ENCODE results near the gene STK11. TPM values are rescaled to one million over a fixed set of nuclear protein-coding genes. Genes with fewer than 3 reads are reported as not detected.

Gene STK11
- total and polyA plus RNA-seq, 5 donors from 2014 or later = 11.9 to 71.4 (median 22.0) TPM

- peak overlapping the region in 1 of 3 donors; percentile 7 for H3K27ac Mint-ChIP-seq
- Histone ChIP-seq H3K4me1 (ENCODE audit: control insufficient read depth, insufficient read depth, low read length, poor library complexity, severe bottlenecking) (peaks cover 14% of the 10 kb centered on the region), H3K36me3 (ENCODE audit: control insufficient read depth, insufficient read depth, low read length) (peaks cover 11% of the 10 kb centered on the region), H3K27ac (ENCODE audit: insufficient read depth, low read length, poor library complexity, severe bottlenecking) (no peak overlapping the region), H3K27me3 (ENCODE audit: control insufficient read depth, insufficient read depth, low read length) (no peaks in the 10 kb centered on the region), H3K4me3 (ENCODE audit: low read depth, low read length) (no peak overlapping the region), H3K9me3 (ENCODE audit: control insufficient read depth in 2 of 2, low read length in 2 of 2) (no peaks in the 10 kb centered on the region)
- DNase-seq = no peak
- peaks cover 8% of the 10 kb centered on the region for H3K36me3 Mint-ChIP-seq
- H3K4me3 Mint-ChIP-seq = peak overlapping the region in 1 of 4 donors; percentile 29
- no peak for ATAC-seq (ENCODE audit: low read depth in 2 of 2)
- peaks cover 4% of the 10 kb centered on the region for H3K27me3 Mint-ChIP-seq
- H3K4me1 Mint-ChIP-seq = peaks cover 6 to 27% (median 13%) of the 10 kb centered on the region in 4 donors
- no peaks in the 10 kb centered on the region for H3K9me3 Mint-ChIP-seq
Observed at GRCh38 chr19:1217366-1217765, 11.8 kb downstream of the STK11 start.

GRCh38 chr19:1218751-1219567 lies 13.4 kb downstream of the STK11 start:
- Mint-ChIP-seq H3K27ac (no peak overlapping the region), H3K4me3 (no peak overlapping the region), H3K27me3 (peaks cover 1% of the 10 kb centered on the region), H3K36me3 (peaks cover under 1% of the 10 kb centered on the region), H3K9me3 (no peaks in the 10 kb centered on the region), H3K4me1 (peaks cover 1 to 18% (median 7%) of the 10 kb centered on the region in 4 donors)
- H3K4me3 ChIP-seq (ENCODE audit: low read depth, low read length) = no peak overlapping the region
- ATAC-seq (ENCODE audit: low read depth in 2 of 2) (no peak), DNase-seq (no peak)
- peaks cover 6% of the 10 kb centered on the region for H3K4me1 ChIP-seq (ENCODE audit: control insufficient read depth, insufficient read depth, low read length, poor library complexity, severe bottlenecking)
- no peaks in the 10 kb centered on the region for H3K27me3 ChIP-seq (ENCODE audit: control insufficient read depth, insufficient read depth, low read length)
- H3K36me3 ChIP-seq (ENCODE audit: control insufficient read depth, insufficient read depth, low read length) = peaks cover 11% of the 10 kb centered on the region
- H3K27ac ChIP-seq (ENCODE audit: insufficient read depth, low read length, poor library complexity, severe bottlenecking) = no peak overlapping the region
- no peaks in the 10 kb centered on the region for H3K9me3 ChIP-seq (ENCODE audit: control insufficient read depth in 2 of 2, low read length in 2 of 2)

GRCh38 chr19:1219786-1220476 lies 14.4 kb downstream of the STK11 start:
- Histone ChIP-seq H3K4me1 (ENCODE audit: control insufficient read depth, insufficient read depth, low read length, poor library complexity, severe bottlenecking) (no peaks in the 10 kb centered on the region), H3K36me3 (ENCODE audit: control insufficient read depth, insufficient read depth, low read length) (peaks cover 11% of the 10 kb centered on the region), H3K27me3 (ENCODE audit: control insufficient read depth, insufficient read depth, low read length) (no peaks in the 10 kb centered on the region), H3K4me3 (ENCODE audit: low read depth, low read length) (no peak overlapping the region), H3K27ac (ENCODE audit: insufficient read depth, low read length, poor library complexity, severe bottlenecking) (no peak overlapping the region), H3K9me3 (ENCODE audit: control insufficient read depth in 2 of 2, low read length in 2 of 2) (no peaks in the 10 kb centered on the region)
- H3K4me1 Mint-ChIP-seq = peaks cover 0 to 13% (median 4%) of the 10 kb centered on the region in 4 donors
- ATAC-seq (ENCODE audit: low read depth in 2 of 2) (no peak), DNase-seq (no peak)
- no peaks in the 10 kb centered on the region for H3K27me3 Mint-ChIP-seq
- H3K4me3 Mint-ChIP-seq = no peak overlapping the region
- no peaks in the 10 kb centered on the region for H3K9me3 Mint-ChIP-seq
- H3K27ac Mint-ChIP-seq = no peak overlapping the region
- H3K36me3 Mint-ChIP-seq = no peaks in the 10 kb centered on the region

GRCh38 chr19:1220477-1220930 lies 14.9 kb downstream of the STK11 start:
- H3K4me1 Mint-ChIP-seq = peaks cover 0 to 13% (median 4%) of the 10 kb centered on the region in 4 donors
- no peaks in the 10 kb centered on the region for H3K4me1 ChIP-seq (ENCODE audit: control insufficient read depth, insufficient read depth, low read length, poor library complexity, severe bottlenecking)
- no peak overlapping the region for H3K4me3 Mint-ChIP-seq
- H3K9me3 Mint-ChIP-seq = no peaks in the 10 kb centered on the region
- H3K36me3 ChIP-seq (ENCODE audit: control insufficient read depth, insufficient read depth, low read length) = peaks cover 11% of the 10 kb centered on the region
- H3K36me3 Mint-ChIP-seq = no peaks in the 10 kb centered on the region
- H3K27ac Mint-ChIP-seq = no peak overlapping the region
- no peak for DNase-seq
- no peaks in the 10 kb centered on the region for H3K27me3 Mint-ChIP-seq
- no peak for ATAC-seq (ENCODE audit: low read depth in 2 of 2)
- no peak overlapping the region for H3K4me3 ChIP-seq (ENCODE audit: low read depth, low read length)
- no peak overlapping the region for H3K27ac ChIP-seq (ENCODE audit: insufficient read depth, low read length, poor library complexity, severe bottlenecking)
- no peaks in the 10 kb centered on the region for H3K27me3 ChIP-seq (ENCODE audit: control insufficient read depth, insufficient read depth, low read length)
- H3K9me3 ChIP-seq (ENCODE audit: control insufficient read depth in 2 of 2, low read length in 2 of 2) = no peaks in the 10 kb centered on the region

- H3K4me3 Mint-ChIP-seq = no peak overlapping the region
- H3K27me3 Mint-ChIP-seq = no peaks in the 10 kb centered on the region
- H3K4me1 Mint-ChIP-seq = peaks cover 0 to 8% (median 4%) of the 10 kb centered on the region in 4 donors
Observed at GRCh38 chr19:1220976-1221903, 15.7 kb downstream of the STK11 start.

GRCh38 chr19:1221904-1222255 lies 16.3 kb downstream of the STK11 start:
- DNase-seq (no peak), ATAC-seq (ENCODE audit: low read depth in 2 of 2) (no peak)
- H3K4me3 Mint-ChIP-seq = no peak overlapping the region
- H3K27me3 ChIP-seq (ENCODE audit: control insufficient read depth, insufficient read depth, low read length) = no peaks in the 10 kb centered on the region
- no peak overlapping the region for H3K27ac ChIP-seq (ENCODE audit: insufficient read depth, low read length, poor library complexity, severe bottlenecking)
- no peak overlapping the region for H3K27ac Mint-ChIP-seq
- H3K27me3 Mint-ChIP-seq = no peaks in the 10 kb centered on the region
- H3K9me3 ChIP-seq (ENCODE audit: control insufficient read depth in 2 of 2, low read length in 2 of 2) = no peaks in the 10 kb centered on the region
- H3K4me1 ChIP-seq (ENCODE audit: control insufficient read depth, insufficient read depth, low read length, poor library complexity, severe bottlenecking) = no peaks in the 10 kb centered on the region
- H3K36me3 ChIP-seq (ENCODE audit: control insufficient read depth, insufficient read depth, low read length) = peaks cover 6% of the 10 kb centered on the region
- no peak overlapping the region for H3K4me3 ChIP-seq (ENCODE audit: low read depth, low read length)
- H3K36me3 Mint-ChIP-seq = no peaks in the 10 kb centered on the region
- H3K4me1 Mint-ChIP-seq = peaks cover 0 to 3% (median under 1%) of the 10 kb centered on the region in 4 donors
- H3K9me3 Mint-ChIP-seq = no peaks in the 10 kb centered on the region

More at GRCh38 chr19:1220976-1221903, 15.7 kb downstream of the STK11 start:
- Histone ChIP-seq H3K27me3 (ENCODE audit: control insufficient read depth, insufficient read depth, low read length) (no peaks in the 10 kb centered on the region), H3K4me3 (ENCODE audit: low read depth, low read length) (no peak overlapping the region), H3K9me3 (ENCODE audit: control insufficient read depth in 2 of 2, low read length in 2 of 2) (no peaks in the 10 kb centered on the region), H3K27ac (ENCODE audit: insufficient read depth, low read length, poor library complexity, severe bottlenecking) (no peak overlapping the region), H3K36me3 (ENCODE audit: control insufficient read depth, insufficient read depth, low read length) (peaks cover 7% of the 10 kb centered on the region), H3K4me1 (ENCODE audit: control insufficient read depth, insufficient read depth, low read length, poor library complexity, severe bottlenecking) (no peaks in the 10 kb centered on the region)
- H3K36me3 Mint-ChIP-seq = no peaks in the 10 kb centered on the region
- H3K9me3 Mint-ChIP-seq = no peaks in the 10 kb centered on the region
- DNase-seq = no peak
- no peak for ATAC-seq (ENCODE audit: low read depth in 2 of 2)
- no peak overlapping the region for H3K27ac Mint-ChIP-seq

- Mint-ChIP-seq H3K27ac (no peak overlapping the region), H3K4me3 (no peak overlapping the region), H3K36me3 (no peaks in the 10 kb centered on the region), H3K4me1 (no peaks in the 10 kb centered on the region), H3K27me3 (no peaks in the 10 kb centered on the region), H3K9me3 (no peaks in the 10 kb centered on the region)
- ATAC-seq (ENCODE audit: low read depth in 2 of 2) (no peak), DNase-seq (no peak)
- peaks cover 6% of the 10 kb centered on the region for H3K36me3 ChIP-seq (ENCODE audit: control insufficient read depth, insufficient read depth, low read length)
- H3K27ac ChIP-seq (ENCODE audit: insufficient read depth, low read length, poor library complexity, severe bottlenecking) = no peak overlapping the region
- no peaks in the 10 kb centered on the region for H3K4me1 ChIP-seq (ENCODE audit: control insufficient read depth, insufficient read depth, low read length, poor library complexity, severe bottlenecking)
- no peaks in the 10 kb centered on the region for H3K9me3 ChIP-seq (ENCODE audit: control insufficient read depth in 2 of 2, low read length in 2 of 2)
- H3K27me3 ChIP-seq (ENCODE audit: control insufficient read depth, insufficient read depth, low read length) = no peaks in the 10 kb centered on the region
- no peak overlapping the region for H3K4me3 ChIP-seq (ENCODE audit: low read depth, low read length)
Observed at GRCh38 chr19:1222394-1222793, 16.8 kb downstream of the STK11 start.

Measured in CD4-positive, CD25-positive, alpha-beta regulatory T cell (primary cell).